HCT116 (cell line): ENCODE measurements around the gene KCNQ1OT1. TPM values are rescaled to one million over a fixed set of nuclear protein-coding genes. Genes with fewer than 3 reads are reported as not detected.

Experiments used
- ATAC-seq: fragments of 200-7000 bp; cut with Tn5 transposase; 2 replicates; pipeline ENCODE4 v1.9.1; 2020; ENCODE audit warnings: mild to moderate bottlenecking, moderate library complexity
- BruUV-seq: library from RNA; stranded (reverse); fragments of 400-500 nt; replicated peaks from 2 replicates; lab custom pipeline; 2021; lab: Mats Ljungman, UMichigan
- CTCF ChIA-PET: fragments of 300-600 bp; sonication (Branson Sonifier 250); formaldehyde crosslinking; loops from one replicate; lab custom pipeline; 2021; ENCODE audit warnings: antibody characterized with exemption; lab: Charles Lee
- POLR2A ChIA-PET: fragments of 300-600, 350-600 bp; sonication (Branson Sonifier 250); formaldehyde crosslinking; loops from one replicate; lab custom pipeline; 2021; ENCODE audit warnings: antibody characterized with exemption; lab: Charles Lee
- RAD21 ChIA-PET, 2 experiments: fragments of 300-600 bp; sonication (Branson Sonifier 250); formaldehyde crosslinking; loops; one replicate each; lab custom pipeline; 2023; ENCODE audit warnings: low total read pairs in 2 of 2; ENCODE audit not compliant: uncharacterized antibody in 2 of 2, unreplicated experiment in 2 of 2, low non-redundant PET in 1 of 2; lab: Charles Lee
- DNase-seq: peaks from one replicate; pipeline ENCODE4 v3.0.0-alpha.2; 2010; ENCODE audit warnings: low read depth, low spot score
- H2AFZ ChIP-seq: fragments of 200-600 bp; shearing (Covaris generic), sonication (generic); 2 replicates; pipeline ENCODE4 v1.6.1; 2017; ENCODE audit warnings: low read depth, mixed run types, mixed read lengths, antibody characterized with exemption, low read length; ENCODE audit not compliant: poor library complexity, severe bottlenecking
- H3K27ac ChIP-seq: 2 replicates; pipeline ENCODE4 v1.5.1; 2012; ENCODE audit warnings: low read depth, low read length
- H3K27me3 ChIP-seq: fragments of 200-600 bp; sonication (generic); 2 replicates; pipeline ENCODE4 v1.6.1; 2016; ENCODE audit warnings: mixed run types, low read length, mixed read lengths; ENCODE audit not compliant: insufficient read depth
- H3K36me3 ChIP-seq, 2 experiments: fragments of 200-500 bp in 1 of 2; fragments of 200-600 bp in 1 of 2; sonication (Bioruptor generic) in 1 of 2; sonication (generic) in 1 of 2; 2 replicates each; pipeline versions ENCODE4 v1.5.1 to v1.6.1; 2014 to 2016; ENCODE audit warnings: low read length in 2 of 2, inconsistent platforms in 1 of 2, mixed read lengths in 1 of 2, mixed run types in 1 of 2; ENCODE audit not compliant: insufficient read depth in 2 of 2, control insufficient read depth in 1 of 2
- H3K4me1 ChIP-seq, 2 experiments: fragments of 200-600 bp in 1 of 2; sonication (generic) in 1 of 2; 2 replicates each; pipeline versions ENCODE4 v1.5.1 to v1.6.1; 2012 to 2017; ENCODE audit warnings: low read length in 2 of 2, inconsistent platforms in 1 of 2, mild to moderate bottlenecking in 1 of 2, mixed read lengths in 1 of 2, mixed run types in 1 of 2, moderate library complexity in 1 of 2; ENCODE audit not compliant: insufficient read depth in 2 of 2, control insufficient read depth in 1 of 2
- H3K4me2 ChIP-seq: fragments of 200-600 bp; sonication (generic); 2 replicates; pipeline ENCODE4 v1.6.1; 2017; ENCODE audit warnings: mixed run types, low read length, mixed read lengths
- H3K4me3 ChIP-seq, 2 experiments: fragments of 200-600 bp in 1 of 2; sonication (generic) in 1 of 2; replicated peaks in 1 of 2; 2 replicates each; pipeline ENCODE4 v1.5.1; 2011 to 2016; ENCODE audit warnings: low read length in 2 of 2, control low read depth in 1 of 2, low read depth in 1 of 2, mild to moderate bottlenecking in 1 of 2, mixed read lengths in 1 of 2, mixed run types in 1 of 2
- H3K79me2 ChIP-seq: fragments of 200-600 bp; sonication (generic); 2 replicates; pipeline ENCODE4 v1.6.1; 2017; ENCODE audit warnings: mild to moderate bottlenecking, mixed run types, low read length, moderate library complexity, mixed read lengths; ENCODE audit not compliant: insufficient read depth
- H3K9ac ChIP-seq: fragments of 200-600 bp; sonication (generic); 2 replicates; pipeline ENCODE4 v1.6.1; 2016; ENCODE audit warnings: low read length, mixed read lengths
- H3K9me2 ChIP-seq: fragments of 200-600 bp; sonication (generic), shearing (Covaris generic); 2 replicates; pipeline ENCODE4 v1.6.1; 2017; ENCODE audit warnings: mixed run types, mild to moderate bottlenecking, moderate library complexity; ENCODE audit not compliant: insufficient read depth
- H3K9me3 ChIP-seq, 2 experiments: fragments of 200-500 bp in 1 of 2; fragments of 200-600 bp in 1 of 2; sonication (Bioruptor generic) in 1 of 2; sonication (generic) in 1 of 2; 2 replicates each; pipeline ENCODE4 v1.6.1; 2014 to 2017; ENCODE audit warnings: low read length in 2 of 2, mixed read lengths in 2 of 2, inconsistent platforms in 1 of 2, low read depth in 1 of 2, mild to moderate bottlenecking in 1 of 2, mixed run types in 1 of 2, moderate library complexity in 1 of 2; ENCODE audit not compliant: control insufficient read depth in 1 of 2, insufficient read depth in 1 of 2
- H4K20me1 ChIP-seq: fragments of 200-600 bp; sonication (generic), shearing (Covaris generic); 2 replicates; pipeline ENCODE4 v1.6.1; 2017; ENCODE audit warnings: mixed run types, mild to moderate bottlenecking, moderate library complexity; ENCODE audit not compliant: insufficient read depth
- CBX3 ChIP-seq: IDR thresholded peaks from 2 replicates; pipeline ENCODE4 v1.6.1; 2012; ENCODE audit warnings: low read depth
- CEBPB ChIP-seq: IDR thresholded peaks from 2 replicates; pipeline ENCODE4 v1.6.1; 2012; ENCODE audit warnings: low read depth
- EGR1 ChIP-seq: IDR thresholded peaks from 2 replicates; pipeline ENCODE4 v1.6.1; 2012; ENCODE audit warnings: low read depth
- EZH2 ChIP-seq: fragments of 200-600 bp; sonication (generic); IDR thresholded peaks from 2 replicates; pipeline ENCODE4 v1.6.1; 2017; ENCODE audit warnings: antibody characterized with exemption, mixed run types
- EZH2phosphoT487 ChIP-seq: fragments of 200-600 bp; IDR thresholded peaks from 2 replicates; pipeline ENCODE4 v1.6.1; 2018; ENCODE audit warnings: antibody characterized with exemption, borderline replicate concordance
- FOSL1 ChIP-seq: IDR thresholded peaks from 2 replicates; pipeline ENCODE4 v1.6.1; 2012; ENCODE audit warnings: low read depth
- JUND ChIP-seq: IDR thresholded peaks from 2 replicates; pipeline ENCODE4 v1.6.1; 2012
- MAX ChIP-seq: IDR thresholded peaks from 2 replicates; pipeline ENCODE4 v1.6.1; 2012
- POLR2A ChIP-seq: IDR thresholded peaks from 2 replicates; pipeline ENCODE4 v1.7.0; 2011; ENCODE audit warnings: borderline replicate concordance; ENCODE audit not compliant: insufficient read depth, insufficient read length; ENCODE audit errors: extremely low read depth
- RAD21 ChIP-seq: IDR thresholded peaks from 2 replicates; pipeline ENCODE4 v1.6.1; 2012; ENCODE audit warnings: low read depth, mild to moderate bottlenecking
- REST ChIP-seq: IDR thresholded peaks from 2 replicates; pipeline ENCODE4 v1.6.1; 2012; ENCODE audit warnings: low read depth
- SIN3A ChIP-seq: IDR thresholded peaks from 2 replicates; pipeline ENCODE4 v1.6.1; 2012; ENCODE audit warnings: low read depth
- SP1 ChIP-seq: IDR thresholded peaks from 2 replicates; pipeline ENCODE4 v1.6.1; 2012; ENCODE audit warnings: low read depth
- SRF ChIP-seq: IDR thresholded peaks from 2 replicates; pipeline ENCODE4 v1.6.1; 2012; ENCODE audit warnings: low read depth
- YY1 ChIP-seq: IDR thresholded peaks from 2 replicates; pipeline ENCODE4 v1.6.1; 2011; ENCODE audit warnings: low read length, low read depth, moderate library complexity, mild to moderate bottlenecking; ENCODE audit not compliant: insufficient replicate concordance; ENCODE audit errors: extremely low read depth
- ZFX ChIP-seq: fragments of 450-650 bp; IDR thresholded peaks from 2 replicates; pipeline ENCODE4 v1.6.1; 2017
- ZNF274 ChIP-seq: fragments of 200-500 bp; sonication (Bioruptor generic); IDR thresholded peaks from 2 replicates; pipeline ENCODE4 v1.6.1; 2014; ENCODE audit warnings: mild to moderate bottlenecking, low read depth, low read length, inconsistent platforms
- intact Hi-C: fragments of 100-400 bp; cut with micrococcal nuclease; formaldehyde crosslinking; loops from 2 replicates; pipeline ENCODE4 v1.10.0; 2022
- total RNA-seq: library from RNA; stranded (reverse); gene quantifications from one replicate; pipeline ENCODE4 v1.2.1, GENCODE V29; 2021; ENCODE audit not compliant: unreplicated experiment
- TF ChIP-seq, protein P1 (sequence below): IDR thresholded peaks from 2 replicates; pipeline ENCODE4 v1.6.1; 2012

The KCNQ1OT1 gene
- total RNA-seq, 1 experiment from 2014 or later: 1.1 TPM

DNA sequence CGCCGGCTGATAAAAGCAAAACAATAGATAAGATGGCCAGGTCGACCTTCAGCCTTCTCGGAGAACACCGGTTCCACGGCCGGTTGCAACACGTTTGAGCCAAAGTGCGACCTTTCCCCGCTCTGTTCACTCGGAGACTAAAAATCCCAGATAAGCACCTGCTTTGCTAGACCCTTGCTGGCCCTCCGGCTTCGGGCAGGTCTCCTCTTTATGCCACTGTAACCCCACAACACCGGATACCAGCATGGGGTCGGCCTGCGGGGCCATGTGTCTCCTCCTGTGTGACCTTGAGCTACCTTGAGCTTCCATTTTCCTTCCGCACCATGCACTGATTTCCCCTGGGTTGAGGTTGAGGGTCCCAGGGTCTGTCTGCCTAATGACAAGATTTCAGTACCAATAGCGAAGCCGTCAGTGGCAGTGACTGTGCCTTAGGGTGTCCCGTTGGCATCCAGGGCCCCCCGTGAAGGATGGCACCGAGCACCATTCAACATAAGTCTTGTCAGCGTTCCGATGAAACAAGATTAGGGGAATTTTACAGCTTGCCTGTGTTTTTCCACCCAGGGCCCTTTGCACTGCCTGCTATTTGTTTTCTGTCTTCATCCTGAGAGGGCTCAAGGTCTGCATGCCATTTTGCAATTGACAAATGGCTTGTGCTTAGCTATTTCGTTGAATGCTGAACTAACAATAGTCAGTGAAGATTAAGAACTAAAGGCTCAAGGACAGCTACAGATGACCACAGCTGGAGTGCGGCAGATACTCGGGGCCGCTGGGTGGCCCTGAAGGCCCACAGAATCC, 136.4 kb downstream of the KCNQ1OT1 start:
- POLR2A ChIA-PET: no interaction called here
- H3K79me2 ChIP-seq: no peaks in the 10 kb centered on the region

DNA sequence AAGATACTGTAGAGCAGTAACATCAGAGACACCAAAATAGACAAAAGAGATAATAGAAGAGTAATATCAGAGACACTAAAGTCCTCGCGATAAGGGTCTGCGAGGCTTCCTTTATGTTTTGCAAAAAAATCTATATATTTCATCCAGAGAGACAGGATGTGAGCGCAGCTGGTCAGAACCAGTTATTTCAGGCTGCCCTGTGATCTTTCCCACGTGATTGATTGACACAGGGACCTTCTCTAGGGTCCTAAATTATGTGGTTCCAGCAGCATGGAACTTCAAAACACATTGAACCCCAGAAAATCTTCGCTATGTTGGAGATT, 136.9 kb downstream of the KCNQ1OT1 start:
- POLR2A ChIA-PET: no interaction called here
- H4K20me1 ChIP-seq: no peaks in the 10 kb centered on the region
- no peak overlapping the region for H3K27ac ChIP-seq
- H3K9me2 ChIP-seq: no peaks in the 10 kb centered on the region
- H3K27me3 ChIP-seq: no peaks in the 10 kb centered on the region
- no peak for ATAC-seq
- no peak for DNase-seq
- H3K4me1 ChIP-seq: no peaks in the 10 kb centered on the region; a peak in 1 of 4 replicates
- CTCF ChIA-PET: no interaction called here
- H3K36me3 ChIP-seq: no peaks in the 10 kb centered on the region
- intact Hi-C loops: no loop called here
- no peaks in the 10 kb centered on the region for H3K9me3 ChIP-seq
- H3K4me3 ChIP-seq: no peak overlapping the region
- no peak overlapping the region for H2AFZ ChIP-seq
- H3K79me2 ChIP-seq: no peaks in the 10 kb centered on the region
- RAD21 ChIA-PET: no interaction called here
- no peak overlapping the region for H3K9ac ChIP-seq
- BruUV-seq: no TSS peak
- H3K4me2 ChIP-seq: no peak overlapping the region
- TF ChIP-seq CEBPB: no peak
- TF ChIP-seq SRF: no peak
- TF ChIP-seq SP1: no peak
- TF ChIP-seq ZFX: no peak
- no peak for TF ChIP-seq CBX3
- TF ChIP-seq EGR1: no peak
- TF ChIP-seq FOSL1: no peak
- no peak for TF ChIP-seq MAX
- TF ChIP-seq EZH2: no peak
- no peak for TF ChIP-seq SIN3A
- TF ChIP-seq REST: no peak
- TF ChIP-seq YY1: no peak
- TF ChIP-seq, protein P1, sequence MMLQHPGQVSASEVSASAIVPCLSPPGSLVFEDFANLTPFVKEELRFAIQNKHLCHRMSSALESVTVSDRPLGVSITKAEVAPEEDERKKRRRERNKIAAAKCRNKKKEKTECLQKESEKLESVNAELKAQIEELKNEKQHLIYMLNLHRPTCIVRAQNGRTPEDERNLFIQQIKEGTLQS: no peak

More for the DNA sequence above, 136.4 kb downstream of the KCNQ1OT1 start:
- CTCF ChIA-PET: no interaction called here
- Histone ChIP-seq H3K9me3 (no peaks in the 10 kb centered on the region), H3K27ac (no peak overlapping the region), H3K4me2 (no peak overlapping the region), H3K36me3 (no peaks in the 10 kb centered on the region), H2AFZ (no peak overlapping the region), H3K27me3 (no peaks in the 10 kb centered on the region), H3K4me1 (no peaks in the 10 kb centered on the region; a peak in 1 of 4 replicates), H3K9me2 (no peaks in the 10 kb centered on the region), H3K9ac (no peak overlapping the region), H3K4me3 (no peak overlapping the region), H4K20me1 (no peaks in the 10 kb centered on the region)
- RAD21 ChIA-PET: no interaction called here
- TF ChIP-seq CBX3 (no peak), POLR2A (no peak), JUND (no peak), SRF (no peak), ZNF274 (no peak), RAD21 (no peak), SP1 (no peak), EZH2phosphoT487 (no peak), ZFX (no peak)
- intact Hi-C loops: no loop called here
- no peak for ATAC-seq
- no peak for DNase-seq
- BruUV-seq: no TSS peak
